GM18867 (cell line): ENCODE measurements around the gene MAT1A.

ENCODE experiments used
- ATAC-seq: cut with Tn5 transposase; IDR thresholded peaks from one replicate; pipeline ENCODE4 v1.9.1; 2021; ENCODE audit warnings: mild to moderate bottlenecking, moderate library complexity; ENCODE audit not compliant: unreplicated experiment

Gene MAT1A

GRCh38 chr10:80283119-80283518, 6.3 kb downstream of the MAT1A start:
- no peak for ATAC-seq

- ATAC-seq: no peak
Observed at GRCh38 chr10:80281784-80282765, 7.4 kb downstream of the MAT1A start.

DNA sequence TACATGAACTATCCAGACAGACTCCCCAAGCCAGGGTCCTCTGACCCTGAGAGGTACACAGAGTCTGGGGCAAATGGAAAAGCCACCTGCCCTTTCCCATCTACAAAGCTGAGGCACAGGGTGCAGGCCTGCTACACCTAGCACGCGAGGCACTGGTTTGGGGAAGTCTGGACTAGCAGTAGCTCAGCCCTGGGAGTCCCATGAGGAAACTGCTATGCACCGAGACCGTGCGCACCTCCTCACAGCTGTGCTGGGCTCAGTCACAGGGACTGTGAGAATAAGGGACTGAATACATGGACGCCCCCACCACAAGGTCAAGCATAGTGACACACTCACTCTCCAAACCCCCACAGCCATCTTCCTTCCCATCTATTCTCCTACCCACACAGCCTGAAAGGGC, 8.2 kb downstream of the MAT1A start:
- no peak for ATAC-seq

GRCh38 chr10:80280071-80280800, 9.2 kb downstream of the MAT1A start:
- no peak for ATAC-seq

GRCh38 chr10:80279146-80279545, 10.3 kb downstream of the MAT1A start:
- ATAC-seq: no peak

- no peak for ATAC-seq
Observed at GRCh38 chr10:80278480-80278879, 11.0 kb downstream of the MAT1A start.

- ATAC-seq: no peak
Observed at GRCh38 chr10:80277567-80278250, 11.7 kb downstream of the MAT1A start.

GRCh38 chr10:80277016-80277415, 12.4 kb downstream of the MAT1A start:
- ATAC-seq: no peak

- ATAC-seq: no peak
Observed at GRCh38 chr10:80276335-80276734, 13.1 kb downstream of the MAT1A start.

- ATAC-seq: no peak
Observed at GRCh38 chr10:80275756-80276155, 13.7 kb downstream of the MAT1A start.

DNA sequence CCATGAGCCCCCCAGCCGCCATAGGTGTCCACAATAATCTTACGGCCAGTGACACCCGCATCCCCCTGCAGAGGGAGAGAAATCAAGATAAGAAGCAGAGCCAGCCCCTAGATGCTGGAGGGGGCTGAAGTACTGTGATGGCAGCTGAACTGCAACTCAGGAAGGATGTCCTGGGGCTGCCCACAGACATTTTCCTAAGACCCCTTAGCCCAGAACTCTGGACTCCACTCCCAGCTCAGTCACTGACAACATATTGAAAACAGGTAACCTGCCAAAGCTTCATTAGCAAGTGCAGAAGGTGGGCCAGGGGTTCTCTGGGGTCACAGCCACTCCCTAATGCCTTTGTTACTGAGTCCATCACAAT, 14.3 kb downstream of the MAT1A start:
- ATAC-seq: no peak

GRCh38 chr10:80274396-80275134, 14.9 kb downstream of the MAT1A start:
- ATAC-seq: no peak

DNA sequence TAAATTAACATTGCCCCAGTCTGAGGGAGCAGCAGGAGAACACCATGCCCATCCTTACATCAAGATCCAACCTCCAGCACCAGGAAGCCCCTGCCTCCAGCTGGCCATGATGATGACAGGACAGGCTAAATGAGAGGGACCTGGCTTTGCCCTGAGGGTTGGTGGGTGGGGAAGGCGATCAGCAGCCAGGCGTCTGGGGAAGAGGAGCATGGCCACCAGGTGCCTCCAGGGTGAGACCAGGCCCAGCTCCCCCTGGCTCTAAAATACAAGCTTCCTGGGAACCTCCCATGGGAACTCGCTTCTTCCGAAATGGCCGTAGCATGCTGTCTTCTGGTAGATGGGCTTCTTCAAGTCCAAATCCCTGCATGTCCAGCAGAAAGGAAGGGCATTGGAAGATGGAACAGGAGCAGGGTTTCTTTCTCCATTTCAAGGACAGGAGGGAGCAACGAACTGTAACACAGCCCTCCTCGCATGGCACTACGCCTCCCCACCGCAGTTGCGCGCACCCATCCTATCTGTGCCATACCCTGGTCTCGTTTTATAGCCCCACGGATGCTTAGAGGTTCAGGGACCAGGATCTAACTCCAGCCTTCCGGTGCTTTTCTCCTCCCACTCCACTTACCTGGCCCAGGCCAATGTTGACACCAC, 15.8 kb downstream of the MAT1A start:
- no peak for ATAC-seq

DNA sequence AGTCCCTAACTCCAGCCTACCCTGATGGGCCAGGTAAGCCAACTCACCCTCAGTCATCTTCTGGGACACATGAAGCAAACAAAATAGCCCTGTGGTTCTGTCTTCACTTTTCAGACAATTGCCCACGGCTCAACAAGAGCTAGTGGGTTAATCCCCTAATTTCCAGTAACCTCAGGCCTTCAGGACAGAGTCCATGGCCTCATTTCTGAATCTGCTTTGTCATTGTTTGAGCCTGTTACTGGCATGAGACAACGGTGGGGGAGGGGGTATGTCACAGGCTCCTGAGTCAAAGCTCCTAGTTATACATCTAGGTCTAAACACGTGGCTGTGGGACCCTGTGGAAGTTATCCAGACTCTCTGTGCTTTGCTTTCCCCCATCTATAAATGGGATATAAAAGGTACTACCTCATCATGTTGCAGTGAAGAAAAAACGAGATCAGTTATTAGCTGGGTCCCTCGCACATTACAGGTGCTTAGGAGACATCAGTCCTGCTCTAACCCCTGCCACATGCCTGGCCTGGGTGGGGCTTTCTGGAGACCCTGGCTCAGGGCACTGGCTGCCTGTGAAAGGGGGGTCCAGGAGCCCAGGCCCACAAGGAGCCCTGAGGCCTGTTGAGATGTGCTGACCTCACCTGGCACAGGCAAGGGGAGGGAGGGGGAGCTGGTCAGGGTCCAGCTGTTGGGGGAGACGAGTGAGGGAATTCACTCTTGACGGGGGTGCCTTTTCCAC, 16.5 kb downstream of the MAT1A start:
- no peak for ATAC-seq

- no peak for ATAC-seq
Observed at GRCh38 chr10:80271416-80271815, 18.0 kb downstream of the MAT1A start.

DNA sequence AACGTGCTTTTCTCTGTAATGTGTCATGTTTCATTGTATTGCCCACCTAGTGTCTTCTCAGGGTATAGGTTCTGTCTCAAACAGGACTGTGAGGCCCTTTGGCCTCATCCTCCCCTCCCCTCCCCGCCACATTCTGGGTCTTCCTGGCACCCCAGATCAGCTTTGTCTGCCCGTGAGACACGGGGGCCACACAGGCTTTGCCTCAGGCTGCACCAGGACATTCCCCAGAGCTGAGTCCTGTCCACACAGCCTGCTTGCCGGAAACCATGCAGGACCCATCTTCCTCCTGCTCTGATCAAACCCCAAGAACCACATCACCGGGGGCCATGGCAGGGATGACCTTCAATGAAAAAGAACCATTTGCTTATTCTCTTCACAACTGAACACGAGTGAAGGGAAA, 18.6 kb downstream of the MAT1A start:
- ATAC-seq: no peak

GRCh38 chr10:80268938-80269588, 20.4 kb downstream of the MAT1A start:
- ATAC-seq: no peak

DNA sequence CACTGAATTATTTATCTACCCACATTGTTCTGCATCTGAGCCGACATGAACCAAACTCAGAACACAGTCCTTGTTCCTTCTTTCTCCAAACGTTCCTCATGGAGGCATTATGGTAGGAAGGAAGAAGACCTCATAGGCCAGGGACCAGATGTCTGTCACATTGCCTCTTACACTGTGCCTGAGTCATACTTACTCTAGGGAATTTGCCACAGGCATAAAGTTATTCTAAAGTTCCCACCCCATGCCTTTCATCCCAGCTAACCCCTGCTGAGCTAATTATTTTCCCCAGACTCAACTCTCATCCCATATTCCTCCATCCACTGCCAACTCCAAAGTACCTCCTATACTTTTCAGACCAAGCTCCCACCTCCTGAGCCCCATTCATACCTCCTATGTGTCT, 21.2 kb downstream of the MAT1A start:
- ATAC-seq: no peak

GRCh38 chr10:80266513-80266863, 23.0 kb downstream of the MAT1A start:
- no peak for ATAC-seq
